ENCODE results near the gene S1PR3. TPM values are rescaled to one million over a fixed set of nuclear protein-coding genes. Genes with fewer than 3 reads are reported as not detected.

The S1PR3 gene
- total and polyA plus RNA-seq, 4 donors = 1.4 to 4.5 (median 2.9) TPM

DNA sequence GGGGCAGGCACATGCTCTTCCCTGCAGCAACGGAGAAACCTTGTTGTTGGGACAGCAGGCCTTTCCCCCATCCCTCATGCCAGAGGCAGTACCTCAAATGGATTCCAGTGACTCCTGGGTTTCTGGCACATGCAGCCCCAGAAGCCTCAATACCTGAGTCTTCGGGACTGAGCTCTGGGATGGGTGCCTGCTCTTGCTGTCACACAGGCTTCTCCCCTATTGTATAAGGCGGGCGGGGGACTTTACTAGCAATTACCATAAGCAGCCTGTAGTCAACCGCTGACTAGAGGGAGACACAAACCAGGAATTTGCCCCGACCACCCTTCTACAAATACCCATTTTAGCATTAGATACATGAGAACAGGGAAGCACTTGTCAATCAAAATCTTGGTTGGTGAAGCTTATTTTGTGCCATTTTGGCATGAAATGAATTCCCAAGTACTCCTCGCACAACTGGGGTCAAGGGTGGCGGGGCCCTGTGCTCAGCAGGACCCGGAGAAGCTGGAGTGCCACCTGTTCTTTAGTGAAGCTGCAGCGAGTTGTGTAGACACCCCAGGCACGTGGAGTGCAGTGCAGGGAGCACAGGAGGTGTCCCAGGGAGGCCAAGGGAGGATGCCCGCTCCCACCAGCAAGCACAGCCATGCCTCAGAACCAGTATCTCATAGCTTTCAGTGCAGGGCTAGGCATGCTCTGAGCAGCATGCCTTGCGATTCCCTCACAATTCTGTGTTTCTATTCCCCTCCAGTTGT lies 21.2 kb downstream of the S1PR3 start:
- H3K27me3 ChIP-seq (ENCODE audit: control insufficient read depth in 4 of 4, insufficient read depth in 4 of 4, low read length in 3 of 4) = no peaks in the 10 kb centered on the region
- no peaks in the 10 kb centered on the region for H3K36me3 ChIP-seq (ENCODE audit: control insufficient read depth in 4 of 4, insufficient read depth in 3 of 4, low read depth in 1 of 4, low read length in 3 of 4)
- H3K9ac ChIP-seq (ENCODE audit: low read depth in 1 of 2, low read length in 2 of 2) = no peak overlapping the region
- DNase-seq (ENCODE audit: low spot score) = no peak
- no peaks in the 10 kb centered on the region for H3K4me1 ChIP-seq (ENCODE audit: control insufficient read depth in 4 of 4, insufficient read depth in 4 of 4, low read length in 3 of 4)
- no peak for TF ChIP-seq HNF4A (conservative IDR thresholded peaks at IDR 0.05)
- no peak for TF ChIP-seq YY1 (IDR thresholded peaks at IDR 0.05)
- no peak for TF ChIP-seq HNF4G (IDR thresholded peaks at IDR 0.05)
- TF ChIP-seq JUND (IDR thresholded peaks at IDR 0.05) = no peak
- TF ChIP-seq, protein P1, sequence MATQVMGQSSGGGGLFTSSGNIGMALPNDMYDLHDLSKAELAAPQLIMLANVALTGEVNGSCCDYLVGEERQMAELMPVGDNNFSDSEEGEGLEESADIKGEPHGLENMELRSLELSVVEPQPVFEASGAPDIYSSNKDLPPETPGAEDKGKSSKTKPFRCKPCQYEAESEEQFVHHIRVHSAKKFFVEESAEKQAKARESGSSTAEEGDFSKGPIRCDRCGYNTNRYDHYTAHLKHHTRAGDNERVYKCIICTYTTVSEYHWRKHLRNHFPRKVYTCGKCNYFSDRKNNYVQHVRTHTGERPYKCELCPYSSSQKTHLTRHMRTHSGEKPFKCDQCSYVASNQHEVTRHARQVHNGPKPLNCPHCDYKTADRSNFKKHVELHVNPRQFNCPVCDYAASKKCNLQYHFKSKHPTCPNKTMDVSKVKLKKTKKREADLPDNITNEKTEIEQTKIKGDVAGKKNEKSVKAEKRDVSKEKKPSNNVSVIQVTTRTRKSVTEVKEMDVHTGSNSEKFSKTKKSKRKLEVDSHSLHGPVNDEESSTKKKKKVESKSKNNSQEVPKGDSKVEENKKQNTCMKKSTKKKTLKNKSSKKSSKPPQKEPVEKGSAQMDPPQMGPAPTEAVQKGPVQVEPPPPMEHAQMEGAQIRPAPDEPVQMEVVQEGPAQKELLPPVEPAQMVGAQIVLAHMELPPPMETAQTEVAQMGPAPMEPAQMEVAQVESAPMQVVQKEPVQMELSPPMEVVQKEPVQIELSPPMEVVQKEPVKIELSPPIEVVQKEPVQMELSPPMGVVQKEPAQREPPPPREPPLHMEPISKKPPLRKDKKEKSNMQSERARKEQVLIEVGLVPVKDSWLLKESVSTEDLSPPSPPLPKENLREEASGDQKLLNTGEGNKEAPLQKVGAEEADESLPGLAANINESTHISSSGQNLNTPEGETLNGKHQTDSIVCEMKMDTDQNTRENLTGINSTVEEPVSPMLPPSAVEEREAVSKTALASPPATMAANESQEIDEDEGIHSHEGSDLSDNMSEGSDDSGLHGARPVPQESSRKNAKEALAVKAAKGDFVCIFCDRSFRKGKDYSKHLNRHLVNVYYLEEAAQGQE (IDR thresholded peaks at IDR 0.05) = no peak
- TF ChIP-seq GABPA (IDR thresholded peaks at IDR 0.05 in 1 of 2, conservative IDR thresholded peaks at IDR 0.05 in 1 of 2) = no peak
- TF ChIP-seq, protein P2, sequence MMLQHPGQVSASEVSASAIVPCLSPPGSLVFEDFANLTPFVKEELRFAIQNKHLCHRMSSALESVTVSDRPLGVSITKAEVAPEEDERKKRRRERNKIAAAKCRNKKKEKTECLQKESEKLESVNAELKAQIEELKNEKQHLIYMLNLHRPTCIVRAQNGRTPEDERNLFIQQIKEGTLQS (IDR thresholded peaks at IDR 0.05) = no peak
- no peak for TF ChIP-seq TAF1 (conservative IDR thresholded peaks at IDR 0.05)
- TF ChIP-seq, protein P3, sequence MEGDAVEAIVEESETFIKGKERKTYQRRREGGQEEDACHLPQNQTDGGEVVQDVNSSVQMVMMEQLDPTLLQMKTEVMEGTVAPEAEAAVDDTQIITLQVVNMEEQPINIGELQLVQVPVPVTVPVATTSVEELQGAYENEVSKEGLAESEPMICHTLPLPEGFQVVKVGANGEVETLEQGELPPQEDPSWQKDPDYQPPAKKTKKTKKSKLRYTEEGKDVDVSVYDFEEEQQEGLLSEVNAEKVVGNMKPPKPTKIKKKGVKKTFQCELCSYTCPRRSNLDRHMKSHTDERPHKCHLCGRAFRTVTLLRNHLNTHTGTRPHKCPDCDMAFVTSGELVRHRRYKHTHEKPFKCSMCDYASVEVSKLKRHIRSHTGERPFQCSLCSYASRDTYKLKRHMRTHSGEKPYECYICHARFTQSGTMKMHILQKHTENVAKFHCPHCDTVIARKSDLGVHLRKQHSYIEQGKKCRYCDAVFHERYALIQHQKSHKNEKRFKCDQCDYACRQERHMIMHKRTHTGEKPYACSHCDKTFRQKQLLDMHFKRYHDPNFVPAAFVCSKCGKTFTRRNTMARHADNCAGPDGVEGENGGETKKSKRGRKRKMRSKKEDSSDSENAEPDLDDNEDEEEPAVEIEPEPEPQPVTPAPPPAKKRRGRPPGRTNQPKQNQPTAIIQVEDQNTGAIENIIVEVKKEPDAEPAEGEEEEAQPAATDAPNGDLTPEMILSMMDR (IDR thresholded peaks at IDR 0.05; ENCODE audit: low read depth, low read length, missing input control) = no peak
- TF ChIP-seq FOXA2 (IDR thresholded peaks at IDR 0.05) = no peak
- TF ChIP-seq ZBTB33 (IDR thresholded peaks at IDR 0.05) = no peak
- H3K9me3 ChIP-seq (ENCODE audit: control insufficient read depth in 4 of 4, low read length in 3 of 4) = no peaks in the 10 kb centered on the region
- no peak overlapping the region for H3K4me3 ChIP-seq (ENCODE audit: low read depth in 1 of 3, low read length in 3 of 3)
- WGBS = 88% methylated on average over 13 of the region's 13 CpGs
- no peak overlapping the region for H3K27ac ChIP-seq (ENCODE audit: low read depth in 1 of 2, low read length in 2 of 2)

DNA sequence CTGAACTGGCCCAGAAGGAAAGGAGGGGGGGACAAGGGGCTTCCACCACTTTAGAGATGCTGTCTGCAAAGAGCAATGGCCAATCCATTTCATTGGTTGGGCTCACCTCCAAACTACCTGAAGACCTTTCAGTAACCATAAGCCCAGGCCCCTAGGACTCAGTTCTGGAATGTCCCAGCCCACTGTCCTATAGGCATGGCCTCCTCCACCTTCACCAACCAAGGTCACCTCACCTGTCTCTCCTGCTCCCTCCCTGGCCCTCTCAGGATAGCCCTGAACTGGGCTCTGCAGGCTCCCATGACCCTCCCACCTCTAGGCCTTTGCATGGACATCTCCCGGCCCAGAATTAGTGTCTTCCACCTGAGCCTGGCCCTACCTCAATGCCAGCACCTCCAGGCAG lies 22.4 kb downstream of the S1PR3 start:
- H3K4me1 ChIP-seq (ENCODE audit: control insufficient read depth in 4 of 4, insufficient read depth in 4 of 4, low read length in 3 of 4) = no peaks in the 10 kb centered on the region
- H3K27me3 ChIP-seq (ENCODE audit: control insufficient read depth in 4 of 4, insufficient read depth in 4 of 4, low read length in 3 of 4) = no peaks in the 10 kb centered on the region
- no peaks in the 10 kb centered on the region for H3K9me3 ChIP-seq (ENCODE audit: control insufficient read depth in 4 of 4, low read length in 3 of 4)
- H3K36me3 ChIP-seq (ENCODE audit: control insufficient read depth in 4 of 4, insufficient read depth in 3 of 4, low read depth in 1 of 4, low read length in 3 of 4) = no peaks in the 10 kb centered on the region
- H3K27ac ChIP-seq (ENCODE audit: low read depth in 1 of 2, low read length in 2 of 2) = no peak overlapping the region
- 88% methylated on average over 1 of the region's 1 CpG for WGBS
- no peak overlapping the region for H3K4me3 ChIP-seq (ENCODE audit: low read depth in 1 of 3, low read length in 3 of 3)
- no peak overlapping the region for H3K9ac ChIP-seq (ENCODE audit: low read depth in 1 of 2, low read length in 2 of 2)
- no peak for DNase-seq (ENCODE audit: low spot score)
- TF ChIP-seq, protein P2 (IDR thresholded peaks at IDR 0.05) = no peak
- TF ChIP-seq SP1 (IDR thresholded peaks at IDR 0.05) (no peak), EGR1 (IDR thresholded peaks at IDR 0.05; ENCODE audit: low read depth in 2 of 2) (no peak), MAX (IDR thresholded peaks at IDR 0.05) (no peak), YY1 (IDR thresholded peaks at IDR 0.05) (no peak), HNF4A (conservative IDR thresholded peaks at IDR 0.05) (no peak), FOXA2 (IDR thresholded peaks at IDR 0.05) (no peak), HNF4G (IDR thresholded peaks at IDR 0.05) (no peak), FOXA1 (IDR thresholded peaks at IDR 0.05) (no peak)
- TF ChIP-seq, protein P3 (IDR thresholded peaks at IDR 0.05; ENCODE audit: low read depth, low read length, missing input control) = no peak
- TF ChIP-seq, protein P1 (IDR thresholded peaks at IDR 0.05) = no peak
